Prostate gland (tissue), 2 donors: ENCODE data around the gene STK38.

Source experiments
- CTCF ChIP-seq, 4 experiments: fragments of 200-600 bp in 2 of 4; fragments of 450-650 bp in 2 of 4; sonication (generic) in 2 of 4; IDR thresholded peaks; 1 replicate in 3 of 4; 2 replicates in 1 of 4; pipeline ENCODE4 v1.5.1; 2016 to 2019; ENCODE audit warnings: antibody characterized with exemption in 4 of 4, mild to moderate bottlenecking in 2 of 4, moderate library complexity in 2 of 4
- POLR2A ChIP-seq: fragments of 450-650 bp; IDR thresholded peaks from one replicate; pipeline ENCODE4 v1.6.1; 2016; ENCODE audit warnings: antibody characterized with exemption, mild to moderate bottlenecking
- POLR2AphosphoS5 ChIP-seq: sonication (generic); formaldehyde crosslinking; IDR thresholded peaks from one replicate; pipeline ENCODE4 v1.6.1; 2017; ENCODE audit warnings: antibody characterized with exemption

DNA sequence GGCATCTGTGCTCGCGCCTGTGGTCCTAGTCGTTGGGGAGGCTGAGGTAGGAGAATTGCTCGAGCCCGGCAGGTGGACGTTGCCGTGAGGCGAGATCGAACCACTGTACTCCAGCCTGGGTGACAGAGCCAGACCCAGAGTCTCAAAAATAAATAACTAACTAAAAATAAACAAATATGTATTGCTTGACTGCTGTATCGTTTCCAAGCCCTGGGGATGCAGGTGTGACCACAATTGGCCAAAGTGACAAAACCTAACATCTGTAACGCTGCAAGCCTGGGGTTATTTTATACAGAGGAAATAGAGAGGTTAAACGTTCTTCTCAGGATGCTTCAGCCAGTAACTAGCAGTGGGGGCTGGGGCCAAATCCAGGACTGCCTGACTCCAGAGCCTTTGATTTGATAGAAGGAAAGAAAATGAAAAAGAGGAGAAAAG is 45.0 kb upstream of the STK38 start:
- TF ChIP-seq CTCF (IDR thresholded peaks at IDR 0.05) (no peak), POLR2AphosphoS5 (no peak), POLR2A (no peak)
